ENCODE results near the gene TRMT10C.
A peak's percentile ranks its signal among the peaks of the same experiment; 100 is the strongest.
"Not testable (repeated sequence)": the region's sequence is repeated elsewhere in the genome, so short reads cannot be mapped to it uniquely, and the experiment has no call there.

Gene TRMT10C

DNA sequence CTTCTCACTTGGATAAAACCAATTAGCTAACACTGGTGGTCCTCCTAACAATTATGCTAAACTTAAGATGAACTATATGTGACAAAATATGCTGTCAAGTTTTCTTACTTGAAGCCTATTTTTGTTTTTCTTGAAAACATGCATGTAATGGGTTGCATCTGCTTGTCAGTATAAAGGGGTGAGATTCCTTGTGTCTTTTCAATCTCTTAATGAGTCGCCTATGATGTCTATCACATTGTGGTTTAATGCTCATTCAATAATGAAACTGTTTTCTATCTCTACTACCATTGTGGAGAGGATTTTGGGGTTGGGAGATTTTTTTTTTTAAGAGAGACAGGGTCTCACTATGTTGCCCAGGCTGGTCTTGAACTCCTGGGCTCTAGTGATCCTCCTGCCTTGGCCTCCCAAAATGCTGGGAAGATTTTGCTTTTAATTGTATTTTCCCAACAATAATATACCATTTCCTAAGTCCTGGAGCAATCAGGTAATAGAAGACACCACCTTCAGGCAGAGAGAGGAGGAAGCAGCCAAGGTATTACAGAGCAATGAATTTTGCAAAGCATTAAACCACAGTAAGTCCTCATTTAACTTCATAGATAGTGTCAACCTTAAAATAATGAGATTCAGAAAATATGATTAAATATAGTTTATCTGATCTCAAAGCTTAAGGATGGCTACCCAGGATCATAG, 17.4 kb upstream of the TRMT10C start:
- H3K9me3 ChIP-seq (ENCODE audit: severe bottlenecking), result no peaks in the 10 kb centered on the region
- peak; percentile 58; the same call in 2 of the 3 replicates for ATAC-seq (ENCODE audit: low read depth)
- H3K36me3 ChIP-seq (ENCODE audit: low read depth), result no peaks in the 10 kb centered on the region
- H3K27me3 ChIP-seq (ENCODE audit: insufficient read depth, poor library complexity, severe bottlenecking), result no peaks in the 10 kb centered on the region
- H3K4me1 ChIP-seq (ENCODE audit: insufficient read depth, poor library complexity, severe bottlenecking), result no peaks in the 10 kb centered on the region
- H3K27ac ChIP-seq (ENCODE audit: poor library complexity, severe bottlenecking), result no peak overlapping the region
- TF ChIP-seq, protein P1, sequence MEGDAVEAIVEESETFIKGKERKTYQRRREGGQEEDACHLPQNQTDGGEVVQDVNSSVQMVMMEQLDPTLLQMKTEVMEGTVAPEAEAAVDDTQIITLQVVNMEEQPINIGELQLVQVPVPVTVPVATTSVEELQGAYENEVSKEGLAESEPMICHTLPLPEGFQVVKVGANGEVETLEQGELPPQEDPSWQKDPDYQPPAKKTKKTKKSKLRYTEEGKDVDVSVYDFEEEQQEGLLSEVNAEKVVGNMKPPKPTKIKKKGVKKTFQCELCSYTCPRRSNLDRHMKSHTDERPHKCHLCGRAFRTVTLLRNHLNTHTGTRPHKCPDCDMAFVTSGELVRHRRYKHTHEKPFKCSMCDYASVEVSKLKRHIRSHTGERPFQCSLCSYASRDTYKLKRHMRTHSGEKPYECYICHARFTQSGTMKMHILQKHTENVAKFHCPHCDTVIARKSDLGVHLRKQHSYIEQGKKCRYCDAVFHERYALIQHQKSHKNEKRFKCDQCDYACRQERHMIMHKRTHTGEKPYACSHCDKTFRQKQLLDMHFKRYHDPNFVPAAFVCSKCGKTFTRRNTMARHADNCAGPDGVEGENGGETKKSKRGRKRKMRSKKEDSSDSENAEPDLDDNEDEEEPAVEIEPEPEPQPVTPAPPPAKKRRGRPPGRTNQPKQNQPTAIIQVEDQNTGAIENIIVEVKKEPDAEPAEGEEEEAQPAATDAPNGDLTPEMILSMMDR (IDR thresholded peaks at IDR 0.05; ENCODE audit: poor library complexity, severe bottlenecking), result peak; percentile 45
- no peak overlapping the region for H3K4me3 ChIP-seq (ENCODE audit: severe bottlenecking)
- DNase-seq (ENCODE audit: low spot score), result no peak

DNA sequence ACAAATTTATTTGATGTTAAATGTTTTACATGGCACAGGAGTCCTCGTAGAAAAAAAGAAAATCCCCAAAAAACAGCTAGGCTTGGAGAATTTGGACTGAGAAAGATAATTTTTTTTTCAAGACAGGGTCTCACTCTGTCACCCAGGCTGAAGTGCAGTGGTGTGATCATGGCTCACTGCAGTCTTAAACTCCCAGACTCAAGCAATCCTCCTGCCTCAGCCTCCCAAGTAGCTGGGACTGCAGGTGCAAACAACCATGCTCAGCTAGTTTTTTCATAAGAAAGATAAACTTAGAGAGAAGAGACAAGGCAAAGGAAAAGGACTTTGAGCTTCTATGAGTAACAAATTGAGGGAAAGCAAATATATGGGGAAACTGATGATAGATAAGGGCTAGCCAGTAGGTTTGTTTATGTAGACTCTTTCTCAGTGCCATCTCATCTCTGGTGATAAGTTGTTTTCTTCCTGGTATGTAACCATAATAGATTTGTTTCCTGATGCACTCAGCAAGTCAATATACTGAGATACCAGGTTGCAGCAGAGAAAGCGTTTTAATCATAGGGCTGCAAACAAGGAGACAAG, 13.1 kb upstream of the TRMT10C start:
- no peaks in the 10 kb centered on the region for H3K36me3 ChIP-seq (ENCODE audit: low read depth)
- ATAC-seq (ENCODE audit: low read depth), result no peak

DNA sequence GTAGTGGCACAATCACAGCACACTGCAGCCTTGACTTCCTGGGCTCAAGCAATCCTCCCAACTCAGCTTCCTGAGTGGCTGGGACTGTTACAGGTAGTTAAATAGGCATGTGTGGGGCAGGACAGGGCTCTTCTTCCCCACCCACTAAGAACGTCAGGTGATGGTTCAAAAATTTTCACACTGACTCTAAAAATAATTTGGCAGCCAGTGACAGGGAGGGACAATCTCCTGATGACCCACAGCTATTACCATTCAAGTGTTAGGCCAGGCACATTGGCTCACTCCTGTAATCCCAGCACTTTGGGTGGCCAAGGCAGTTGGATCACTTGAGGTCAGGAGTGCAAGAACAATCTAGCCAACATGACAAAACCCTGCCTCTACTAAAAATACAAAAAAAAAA, 12.2 kb upstream of the TRMT10C start:
- TF ChIP-seq, protein P1 (IDR thresholded peaks at IDR 0.05; ENCODE audit: poor library complexity, severe bottlenecking), result no peak
- H3K9me3 ChIP-seq (ENCODE audit: severe bottlenecking), result no peaks in the 10 kb centered on the region

More for the DNA sequence above, 13.1 kb upstream of the TRMT10C start:
- TF ChIP-seq, protein P1 (IDR thresholded peaks at IDR 0.05; ENCODE audit: poor library complexity, severe bottlenecking), result no peak
- Histone ChIP-seq H3K9me3 (ENCODE audit: severe bottlenecking) (no peaks in the 10 kb centered on the region), H3K4me1 (ENCODE audit: insufficient read depth, poor library complexity, severe bottlenecking) (no peaks in the 10 kb centered on the region), H3K4me3 (ENCODE audit: severe bottlenecking) (no peak overlapping the region), H3K27ac (ENCODE audit: poor library complexity, severe bottlenecking) (no peak overlapping the region), H3K27me3 (ENCODE audit: insufficient read depth, poor library complexity, severe bottlenecking) (no peaks in the 10 kb centered on the region)
- DNase-seq (ENCODE audit: low spot score), result no peak

DNA sequence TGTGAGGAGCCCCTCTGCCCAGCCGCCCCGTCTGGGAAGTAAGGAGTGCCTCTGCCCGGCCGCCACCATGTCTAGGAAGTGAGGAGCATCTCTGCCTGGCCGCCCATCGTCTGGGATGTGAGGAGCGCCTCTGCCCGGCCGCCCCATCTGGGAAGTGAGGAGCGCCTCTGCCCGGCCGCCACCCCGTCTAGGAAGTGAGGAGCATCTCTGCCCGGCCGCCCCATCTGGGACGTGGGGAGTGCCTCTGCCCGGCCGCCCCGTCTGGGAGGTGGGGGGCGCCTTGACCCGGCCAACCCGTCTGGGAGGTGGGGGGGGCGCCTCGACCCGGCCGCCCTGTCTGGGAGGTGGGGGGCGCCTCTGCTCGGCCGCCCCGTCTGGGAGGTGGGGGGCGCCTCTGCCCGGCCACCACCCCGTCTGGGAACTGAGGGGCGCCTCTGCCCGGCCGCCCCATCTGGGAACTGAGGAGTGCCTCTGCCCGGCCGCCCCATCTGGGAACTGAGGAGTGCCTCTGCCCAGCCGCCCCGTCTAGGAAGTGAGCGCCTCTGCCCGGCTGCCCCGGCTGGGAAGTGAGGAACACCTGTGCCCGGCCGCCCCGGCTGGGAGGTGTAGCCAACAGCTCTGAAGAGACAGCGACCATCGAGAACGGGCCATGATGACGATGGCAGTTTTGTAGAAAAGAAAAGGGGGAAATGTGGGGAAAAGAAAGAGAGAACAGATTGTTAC, 10.1 kb upstream of the TRMT10C start:
- ATAC-seq (ENCODE audit: low read depth), result not testable (repeated sequence)

More for the DNA sequence above, 12.2 kb upstream of the TRMT10C start:
- Histone ChIP-seq H3K27ac (ENCODE audit: poor library complexity, severe bottlenecking) (no peak overlapping the region), H3K27me3 (ENCODE audit: insufficient read depth, poor library complexity, severe bottlenecking) (no peaks in the 10 kb centered on the region), H3K36me3 (ENCODE audit: low read depth) (no peaks in the 10 kb centered on the region), H3K4me1 (ENCODE audit: insufficient read depth, poor library complexity, severe bottlenecking) (no peaks in the 10 kb centered on the region), H3K4me3 (ENCODE audit: severe bottlenecking) (no peak overlapping the region)
- ATAC-seq (ENCODE audit: low read depth) (no peak), DNase-seq (ENCODE audit: low spot score) (no peak)

GRCh38 chr3:101553381-101553780, 8.3 kb upstream of the TRMT10C start:
- H3K4me1 ChIP-seq (ENCODE audit: insufficient read depth, poor library complexity, severe bottlenecking); H3K27ac ChIP-seq (ENCODE audit: poor library complexity, severe bottlenecking); DNase-seq (ENCODE audit: low spot score); H3K36me3 ChIP-seq (ENCODE audit: low read depth); H3K27me3 ChIP-seq (ENCODE audit: insufficient read depth, poor library complexity, severe bottlenecking); H3K9me3 ChIP-seq (ENCODE audit: severe bottlenecking); H3K4me3 ChIP-seq (ENCODE audit: severe bottlenecking); ATAC-seq (ENCODE audit: low read depth): not testable (repeated sequence)

More for the DNA sequence above, 10.1 kb upstream of the TRMT10C start:
- H3K27ac ChIP-seq (ENCODE audit: poor library complexity, severe bottlenecking); H3K4me1 ChIP-seq (ENCODE audit: insufficient read depth, poor library complexity, severe bottlenecking); H3K27me3 ChIP-seq (ENCODE audit: insufficient read depth, poor library complexity, severe bottlenecking); H3K9me3 ChIP-seq (ENCODE audit: severe bottlenecking); H3K4me3 ChIP-seq (ENCODE audit: severe bottlenecking); H3K36me3 ChIP-seq (ENCODE audit: low read depth); DNase-seq (ENCODE audit: low spot score): not testable (repeated sequence)
